GM13976 (cell line): ENCODE measurements around the gene CCDC136.

Experiments used
- DNase-seq: peaks from one replicate; pipeline ENCODE4 v3.0.0; 2012; ENCODE audit warnings: low spot score
- CTCF ChIP-seq: IDR thresholded peaks from 2 replicates; pipeline ENCODE4 v1.5.1; 2012; ENCODE audit warnings: borderline replicate concordance, mild to moderate bottlenecking; ENCODE audit not compliant: insufficient read depth; ENCODE audit errors: extremely low read depth, missing control alignments, control extremely low read depth
- in situ Hi-C: fragments of 300-500 bp; cut with MboI; formaldehyde crosslinking; loops from one replicate; pipeline ENCODE4 v1.12.0; 2022; ENCODE audit warnings: low sequenced_read_pairs, mixed read lengths, inconsistent platforms; ENCODE audit not compliant: unreplicated experiment

Gene CCDC136

GRCh38 chr7:128847721-128848211, 56.0 kb downstream of the CCDC136 start:
- in situ Hi-C loops = no loop called here
- no peak for TF ChIP-seq CTCF
- no peak for DNase-seq

GRCh38 chr7:128848289-128849155, 56.8 kb downstream of the CCDC136 start:
- no peak for TF ChIP-seq CTCF
- no peak for DNase-seq
- in situ Hi-C loops = no loop called here

- TF ChIP-seq CTCF = no peak
- in situ Hi-C loops = no loop called here
- DNase-seq = no peak
These were observed 57.4 kb downstream of the CCDC136 start for GRCh38 chr7:128849156-128849515.

GRCh38 chr7:128849804-128850490, 58.2 kb downstream of the CCDC136 start:
- in situ Hi-C loops = no loop called here
- no peak for TF ChIP-seq CTCF
- no peak for DNase-seq

- TF ChIP-seq CTCF = no peak
- DNase-seq = no peak
- in situ Hi-C loops = no loop called here
These were observed 60.9 kb downstream of the CCDC136 start for GRCh38 chr7:128852537-128853254.

GRCh38 chr7:128853799-128854198, 62.0 kb downstream of the CCDC136 start:
- in situ Hi-C loops = no loop called here
- no peak for TF ChIP-seq CTCF
- DNase-seq = no peak
